Uterus (tissue), 2 donors: ENCODE data around the gene PABPC1L.

Source experiments
- CTCF ChIP-seq, 4 experiments: fragments of 200-600 bp in 2 of 4; fragments of 450-650 bp in 2 of 4; sonication (generic) in 2 of 4; IDR thresholded peaks; one replicate each; pipeline ENCODE4 v1.5.1; 2016 to 2019; ENCODE audit warnings: antibody characterized with exemption in 4 of 4, mild to moderate bottlenecking in 2 of 4, moderate library complexity in 1 of 4
- POLR2A ChIP-seq, 2 donors: fragments of 450-650 bp; IDR thresholded peaks; one replicate each; pipeline ENCODE4 v1.6.1; 2016; ENCODE audit warnings: antibody characterized with exemption in 2 of 2, mild to moderate bottlenecking in 1 of 2, moderate library complexity in 1 of 2

DNA sequence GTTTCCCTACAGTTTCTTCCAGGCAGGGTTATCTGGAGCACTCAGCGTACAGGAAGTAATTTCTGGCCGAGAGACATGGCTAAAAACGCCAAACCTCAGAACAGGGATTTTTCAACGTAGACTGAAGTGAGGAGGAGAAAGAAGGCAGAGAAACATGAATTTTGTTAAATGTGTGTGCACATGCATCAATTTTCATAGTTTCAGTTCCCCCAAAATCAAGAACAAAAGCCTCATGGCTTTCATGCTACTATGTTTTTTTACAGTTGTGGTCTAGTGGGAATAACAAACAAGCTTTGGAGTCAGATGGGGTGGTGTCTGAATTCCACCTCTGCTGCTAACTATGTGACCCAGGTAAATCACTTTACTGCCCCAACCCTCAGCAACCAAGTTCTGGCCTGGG is 45.4 kb downstream of the PABPC1L start:
- TF ChIP-seq CTCF (IDR thresholded peaks at IDR 0.05) (no peak), POLR2A (IDR thresholded peaks at IDR 0.05) (no peak)
